Uterus (tissue), 4 donors: ENCODE data around the gene TRAF3. TPM values are rescaled to one million over a fixed set of nuclear protein-coding genes. Genes with fewer than 3 reads are reported as not detected.

ENCODE experiments used
- DNase-seq, 2 donors: peaks; one replicate each; pipeline ENCODE4 v3.0.0-alpha.2; 2019 to 2020
- H3K27ac ChIP-seq, 2 donors: fragments of 200-600 bp; sonication (generic); 1 replicate in 1 of 2; 2 replicates in 1 of 2; pipeline ENCODE4 v1.5.1; 2016 to 2018
- H3K27me3 ChIP-seq, 2 donors: fragments of 200-600 bp; sonication (generic); one replicate each; pipeline ENCODE4 v1.5.1; 2018 to 2019; ENCODE audit warnings: control low read depth in 1 of 2
- H3K36me3 ChIP-seq, 2 donors: fragments of 200-600 bp; sonication (generic); one replicate each; pipeline ENCODE4 v1.5.1; 2019; ENCODE audit warnings: control low read depth in 1 of 2
- H3K4me1 ChIP-seq, 2 donors: fragments of 200-600 bp; sonication (generic); one replicate each; pipeline ENCODE4 v1.5.1; 2018 to 2019; ENCODE audit warnings: control low read depth in 1 of 2
- H3K4me3 ChIP-seq, 2 donors: fragments of 200-600 bp; sonication (generic); 1 replicate in 1 of 2; 2 replicates in 1 of 2; pipeline ENCODE4 v1.5.1; 2018 to 2019; ENCODE audit warnings: mild to moderate bottlenecking in 1 of 2
- H3K9me3 ChIP-seq, 2 donors: fragments of 200-600 bp; sonication (generic); one replicate each; pipeline ENCODE4 v1.5.1; 2019; ENCODE audit warnings: control low read depth in 1 of 2
- POLR2A ChIP-seq, 2 donors: fragments of 450-650 bp; IDR thresholded peaks; one replicate each; pipeline ENCODE4 v1.6.1; 2016; ENCODE audit warnings: antibody characterized with exemption in 2 of 2, mild to moderate bottlenecking in 1 of 2, moderate library complexity in 1 of 2
- intact Hi-C: fragments of 100-400 bp; cut with DNase I; formaldehyde crosslinking; loops from one replicate; pipeline ENCODE4 v1.15.1; 2023; ENCODE audit warnings: low total_unique reads
- total RNA-seq, 4 donors: library from RNA; depleted of rRNA in 3 of 4; stranded (reverse); fragments of >200 nt in 3 of 4; gene quantifications; one replicate each; pipeline versions ENCODE4 v1.1.0 to v1.2.4, GENCODE V29; 2014 to 2023
- TF ChIP-seq, protein P1 (sequence below), 4 experiments: fragments of 200-600 bp in 2 of 4; fragments of 450-650 bp in 2 of 4; sonication (generic) in 2 of 4; IDR thresholded peaks; one replicate each; pipeline ENCODE4 v1.5.1; 2016 to 2019; ENCODE audit warnings: antibody characterized with exemption in 4 of 4, mild to moderate bottlenecking in 2 of 4, moderate library complexity in 1 of 4
- donor health status: DM: yes; HTN: yes; CAD: no.

Gene TRAF3
- total RNA-seq, 4 donors from 2014 or later, result 7.4 to 33.1 (median 22.1) TPM

DNA sequence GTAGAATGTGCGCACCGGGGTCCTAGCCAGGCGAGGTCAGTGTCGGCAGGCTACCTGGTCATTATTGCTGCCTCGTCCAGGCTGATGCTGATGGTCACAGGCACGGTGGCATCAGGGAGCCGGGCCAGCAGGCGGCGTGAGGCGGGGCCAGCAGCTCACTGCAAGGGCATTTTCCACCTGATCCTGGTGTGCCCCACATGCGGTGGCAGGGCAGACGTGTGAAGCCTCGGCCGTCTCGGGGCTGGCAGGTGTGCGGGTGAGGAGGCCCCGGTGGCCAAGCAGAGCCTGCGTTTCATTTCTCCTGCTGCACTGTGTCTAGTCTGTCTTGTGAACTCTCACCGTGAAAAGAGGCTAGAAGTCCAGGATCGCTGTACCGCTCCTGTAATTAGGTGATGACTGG, 133.2 kb downstream of the TRAF3 start:
- Histone ChIP-seq H3K9me3 (no peaks in the 10 kb centered on the region), H3K36me3 (no peaks in the 10 kb centered on the region), H3K4me1 (no peaks in the 10 kb centered on the region), H3K27me3 (no peaks in the 10 kb centered on the region), H3K4me3 (no peak overlapping the region), H3K27ac (no peak overlapping the region)
- TF ChIP-seq, protein P1, sequence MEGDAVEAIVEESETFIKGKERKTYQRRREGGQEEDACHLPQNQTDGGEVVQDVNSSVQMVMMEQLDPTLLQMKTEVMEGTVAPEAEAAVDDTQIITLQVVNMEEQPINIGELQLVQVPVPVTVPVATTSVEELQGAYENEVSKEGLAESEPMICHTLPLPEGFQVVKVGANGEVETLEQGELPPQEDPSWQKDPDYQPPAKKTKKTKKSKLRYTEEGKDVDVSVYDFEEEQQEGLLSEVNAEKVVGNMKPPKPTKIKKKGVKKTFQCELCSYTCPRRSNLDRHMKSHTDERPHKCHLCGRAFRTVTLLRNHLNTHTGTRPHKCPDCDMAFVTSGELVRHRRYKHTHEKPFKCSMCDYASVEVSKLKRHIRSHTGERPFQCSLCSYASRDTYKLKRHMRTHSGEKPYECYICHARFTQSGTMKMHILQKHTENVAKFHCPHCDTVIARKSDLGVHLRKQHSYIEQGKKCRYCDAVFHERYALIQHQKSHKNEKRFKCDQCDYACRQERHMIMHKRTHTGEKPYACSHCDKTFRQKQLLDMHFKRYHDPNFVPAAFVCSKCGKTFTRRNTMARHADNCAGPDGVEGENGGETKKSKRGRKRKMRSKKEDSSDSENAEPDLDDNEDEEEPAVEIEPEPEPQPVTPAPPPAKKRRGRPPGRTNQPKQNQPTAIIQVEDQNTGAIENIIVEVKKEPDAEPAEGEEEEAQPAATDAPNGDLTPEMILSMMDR (IDR thresholded peaks at IDR 0.05), result no peak
- no peak for TF ChIP-seq POLR2A (IDR thresholded peaks at IDR 0.05)
- intact Hi-C loops, result no loop called here
- no peak for DNase-seq

DNA sequence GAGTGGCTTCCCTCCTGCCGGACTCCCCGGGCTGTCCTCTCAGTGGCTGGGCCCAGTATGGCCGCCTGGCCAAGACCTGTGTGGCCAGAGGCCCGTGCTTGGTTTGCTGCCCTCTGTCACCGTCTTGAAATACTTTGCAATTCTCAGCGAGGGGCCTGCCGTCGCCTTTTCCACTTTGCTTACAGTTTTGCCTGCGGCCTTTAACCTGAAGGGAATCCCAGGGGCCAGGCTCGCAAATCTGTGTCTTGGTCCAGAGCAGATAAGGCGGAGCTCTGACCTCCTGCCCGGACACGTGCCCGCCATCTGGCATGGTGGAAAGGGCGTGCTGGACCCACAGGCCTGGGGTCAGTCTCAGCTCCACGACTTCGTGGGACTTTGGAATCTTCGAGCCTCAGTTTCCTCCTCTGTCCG, 134.3 kb downstream of the TRAF3 start:
- no peak for DNase-seq
- Histone ChIP-seq H3K27me3 (no peaks in the 10 kb centered on the region), H3K27ac (no peak overlapping the region), H3K4me1 (no peaks in the 10 kb centered on the region), H3K36me3 (no peaks in the 10 kb centered on the region), H3K9me3 (no peaks in the 10 kb centered on the region), H3K4me3 (no peak overlapping the region)
- TF ChIP-seq, protein P1 (IDR thresholded peaks at IDR 0.05), result no peak
- no peak for TF ChIP-seq POLR2A (IDR thresholded peaks at IDR 0.05)
- intact Hi-C loops, result no loop called here

DNA sequence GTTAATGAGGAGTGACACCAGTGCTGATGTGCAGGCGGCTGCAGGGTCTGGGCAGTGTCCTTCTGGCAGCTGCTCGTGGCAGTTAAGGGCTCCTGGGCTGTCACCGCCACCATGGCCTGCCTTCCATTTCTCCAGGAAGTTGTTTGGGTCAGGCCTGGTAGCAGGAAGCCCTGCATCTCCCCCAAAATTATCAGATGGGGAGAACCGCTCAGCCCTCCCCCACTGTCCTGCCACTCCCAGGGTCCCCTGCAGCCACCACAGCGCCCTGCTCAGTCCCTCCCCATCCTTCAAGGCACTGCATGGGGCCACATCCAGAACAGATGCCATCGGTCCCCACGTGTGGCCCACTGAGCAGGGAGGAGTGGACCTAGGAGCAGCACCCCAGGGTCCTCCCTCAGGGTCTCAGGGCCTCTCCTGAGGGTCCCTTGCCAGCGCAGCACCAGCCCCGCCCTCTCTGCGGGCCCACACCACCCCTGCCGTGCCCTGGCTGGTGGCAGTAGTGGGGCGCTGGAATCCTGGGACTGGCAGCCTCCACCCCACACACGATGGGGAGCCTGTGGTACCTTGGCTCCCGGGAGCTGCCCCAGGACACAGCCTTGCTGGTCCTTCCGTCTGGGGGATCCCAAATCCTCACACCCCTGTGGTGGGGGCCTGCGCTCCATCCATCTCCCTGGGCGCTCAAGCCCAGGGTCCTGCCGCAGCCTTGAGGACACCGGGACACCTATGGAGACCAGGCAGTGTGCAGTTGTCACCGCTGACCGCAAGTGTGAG, 134.9 kb downstream of the TRAF3 start:
- no peak for DNase-seq
- intact Hi-C loops, result no loop called here

DNA sequence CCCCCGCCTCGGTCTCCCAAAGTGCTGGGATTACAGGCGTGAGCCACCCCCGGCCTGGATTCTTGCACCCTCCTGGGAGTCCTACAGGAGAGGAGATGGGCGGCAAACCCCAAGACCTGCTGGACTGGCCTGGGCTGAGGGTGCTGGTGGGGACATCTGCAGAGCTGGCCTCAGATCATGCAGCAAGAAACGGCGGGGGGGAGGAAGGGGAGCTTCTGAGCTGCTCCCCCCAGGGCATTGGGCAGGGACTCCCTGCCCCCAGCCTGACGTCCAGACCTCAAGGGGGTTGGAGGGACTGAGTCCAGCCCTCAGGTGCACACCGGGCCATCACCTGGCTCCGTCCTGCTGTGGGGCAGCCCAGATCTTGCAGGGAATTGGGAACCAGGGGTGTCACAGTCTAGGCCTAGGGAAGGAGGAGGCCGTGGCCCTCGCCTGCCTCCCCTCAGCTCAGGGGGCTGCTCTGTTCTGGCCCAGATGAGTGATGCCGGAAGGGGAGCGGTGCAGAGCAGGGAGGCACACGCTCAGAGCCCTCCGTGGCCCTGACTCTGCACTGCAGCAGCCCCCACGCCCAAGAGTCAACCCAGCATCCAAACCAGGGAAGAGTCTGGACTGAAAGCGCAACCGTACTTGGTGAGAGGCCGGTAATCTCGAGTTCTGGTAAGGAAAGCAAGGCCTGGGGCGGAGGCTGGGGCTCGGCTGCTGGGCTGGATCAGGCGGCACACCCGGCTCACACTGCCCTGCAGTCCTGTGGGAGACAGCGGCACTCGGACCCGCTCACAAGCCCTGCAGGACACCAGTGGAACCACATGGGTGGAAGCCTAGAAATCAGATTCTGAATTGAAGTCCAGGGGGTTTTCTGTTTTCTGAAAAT, 136.3 kb downstream of the TRAF3 start:
- intact Hi-C loops, result no loop called here
- H3K27ac ChIP-seq, result no peak overlapping the region
- no peaks in the 10 kb centered on the region for H3K36me3 ChIP-seq
- no peaks in the 10 kb centered on the region for H3K27me3 ChIP-seq
- no peak overlapping the region for H3K4me3 ChIP-seq
- no peaks in the 10 kb centered on the region for H3K4me1 ChIP-seq
- no peak for TF ChIP-seq POLR2A (IDR thresholded peaks at IDR 0.05)
- TF ChIP-seq, protein P1 (IDR thresholded peaks at IDR 0.05), result no peak
- H3K9me3 ChIP-seq, result no peaks in the 10 kb centered on the region
- no peak for DNase-seq

More for the DNA sequence above, 134.9 kb downstream of the TRAF3 start:
- Histone ChIP-seq H3K27me3 (no peaks in the 10 kb centered on the region), H3K27ac (no peak overlapping the region), H3K4me3 (no peak overlapping the region), H3K4me1 (no peaks in the 10 kb centered on the region), H3K36me3 (no peaks in the 10 kb centered on the region), H3K9me3 (no peaks in the 10 kb centered on the region)
- no peak for TF ChIP-seq POLR2A (IDR thresholded peaks at IDR 0.05)
- TF ChIP-seq, protein P1 (IDR thresholded peaks at IDR 0.05), result no peak
